Spleen (tissue), 7 donors: ENCODE data around the gene BANF2.

Experiments
- CTCF ChIP-seq, 11 experiments: fragments of 200-600 bp in 7 of 11; fragments of 450-650 bp in 4 of 11; sonication (generic) in 4 of 11; IDR thresholded peaks in 8 of 11; conservative IDR thresholded peaks in 3 of 11; 1 replicate in 7 of 11; 2 replicates in 4 of 11; pipeline versions ENCODE4 v1.4.0 to v1.8.0; 2016 to 2021; ENCODE audit warnings: antibody characterized with exemption in 11 of 11, inconsistent platforms in 4 of 11, mild to moderate bottlenecking in 1 of 11
- POLR2A ChIP-seq, 3 donors: fragments of 450-650 bp; IDR thresholded peaks; one replicate each; pipeline ENCODE4 v1.5.1; 2017; ENCODE audit warnings: antibody characterized with exemption in 3 of 3, mild to moderate bottlenecking in 1 of 3
- POLR2AphosphoS5 ChIP-seq, 3 donors: sonication (generic); formaldehyde crosslinking; IDR thresholded peaks; one replicate each; pipeline ENCODE4 v1.5.1; 2017; ENCODE audit warnings: antibody characterized with exemption in 3 of 3
- donor health status: DM: no; HTN: no; CAD: no; lungs with moderate emphysema.
- donor health status: DM: no; HTN: no; CAD: no.
- donor health status: DM: no; HTN: no; CAD: no.

- TF ChIP-seq CTCF (IDR thresholded peaks at IDR 0.05 in 8 of 11, conservative IDR thresholded peaks at IDR 0.05 in 3 of 11) (no peak), POLR2AphosphoS5 (IDR thresholded peaks at IDR 0.05) (no peak), POLR2A (IDR thresholded peaks at IDR 0.05) (no peak)
These were observed 24.0 kb upstream of the BANF2 start for GRCh38 chr20:17675519-17676377.
